Caco-2 (cell line): ENCODE data around the gene CINP. TPM values are rescaled to one million over a fixed set of nuclear protein-coding genes. Genes with fewer than 3 reads are reported as not detected.

ENCODE experiments used
- BruUV-seq: library from RNA; stranded (reverse); fragments of 400-500 nt; replicated peaks from 2 replicates; lab custom pipeline; 2021; lab: Mats Ljungman, UMichigan
- CTCF ChIA-PET: fragments of 300-600 bp; sonication (Branson Sonifier 250); formaldehyde crosslinking; loops from one replicate; lab custom pipeline; 2022; ENCODE audit warnings: antibody characterized with exemption; lab: Charles Lee
- POLR2A ChIA-PET: fragments of 300-600 bp; sonication (Branson Sonifier 250); formaldehyde crosslinking; loops from one replicate; lab custom pipeline; 2022; ENCODE audit warnings: antibody characterized with exemption; lab: Charles Lee
- DNase-seq, 2 experiments: peaks; one replicate each; pipeline versions ENCODE4 v3.0.0 to v3.0.0-alpha.2; 2020 to 2022
- H3K27me3 ChIP-seq: replicated peaks from 2 replicates; pipeline ENCODE4 v1.6.0; 2011; ENCODE audit warnings: low read length; ENCODE audit not compliant: control insufficient read depth, insufficient read depth
- H3K36me3 ChIP-seq: 2 replicates; pipeline ENCODE4 v1.5.1; 2011; ENCODE audit warnings: low read length; ENCODE audit not compliant: control insufficient read depth, insufficient read depth
- H3K4me1 ChIP-seq: fragments of 250-450 bp; sonication (Bioruptor Pico); 2 replicates; pipeline ENCODE4 v1.5.1; 2020; ENCODE audit warnings: mild to moderate bottlenecking
- H3K4me3 ChIP-seq: 2 replicates; pipeline ENCODE4 v1.5.1; 2011; ENCODE audit warnings: low read depth, mild to moderate bottlenecking, control low read depth, low read length
- H3K9me3 ChIP-seq: fragments of 250-450 bp; sonication (Bioruptor Pico); 2 replicates; pipeline ENCODE4 v1.5.1; 2020; ENCODE audit warnings: mild to moderate bottlenecking, moderate library complexity
- H3K27ac Mint-ChIP-seq: one replicate; pipeline ENCODE4 v1.8.0; 2022; ENCODE audit warnings: mixed read lengths; ENCODE audit not compliant: unreplicated experiment
- H3K27me3 Mint-ChIP-seq: one replicate; pipeline ENCODE4 v1.8.0; 2022; ENCODE audit warnings: mixed read lengths; ENCODE audit not compliant: insufficient read depth, unreplicated experiment
- H3K36me3 Mint-ChIP-seq: one replicate; pipeline ENCODE4 v1.8.0; 2022; ENCODE audit warnings: mild to moderate bottlenecking, mixed read lengths; ENCODE audit not compliant: insufficient read depth, unreplicated experiment
- H3K4me1 Mint-ChIP-seq: one replicate; pipeline ENCODE4 v1.8.0; 2022; ENCODE audit warnings: low read depth, mixed read lengths; ENCODE audit not compliant: unreplicated experiment
- H3K4me3 Mint-ChIP-seq: one replicate; pipeline ENCODE4 v1.8.0; 2022; ENCODE audit warnings: mild to moderate bottlenecking, moderate library complexity, mixed read lengths; ENCODE audit not compliant: unreplicated experiment
- H3K9me3 Mint-ChIP-seq: one replicate; pipeline ENCODE4 v1.8.0; 2022; ENCODE audit warnings: mixed read lengths; ENCODE audit not compliant: unreplicated experiment
- intact Hi-C: fragments of 100-400 bp; cut with micrococcal nuclease; formaldehyde crosslinking; loops from one replicate; pipeline ENCODE4 v1.10.0; 2022; ENCODE audit not compliant: unreplicated experiment
- total RNA-seq: library from RNA; stranded (reverse); gene quantifications from 2 replicates; pipeline ENCODE4 v1.2.3, GENCODE V29; 2022
- TF ChIP-seq, protein P1 (sequence below), 2 experiments: fragments of 200-600 bp in 1 of 2; IDR thresholded peaks; 1 replicate in 1 of 2; 2 replicates in 1 of 2; pipeline versions ENCODE4 v1.5.1 to v1.8.0; 2011 to 2022; ENCODE audit warnings: antibody characterized with exemption in 1 of 2, control low read depth in 1 of 2, inconsistent platforms in 1 of 2, low read depth in 1 of 2, low read length in 1 of 2, mild to moderate bottlenecking in 1 of 2, moderate library complexity in 1 of 2; ENCODE audit not compliant: insufficient read depth in 1 of 2, severe bottlenecking in 1 of 2, unreplicated experiment in 1 of 2

CINP gene
- total RNA-seq, 1 experiment from 2014 or later = 38.9 TPM

DNA sequence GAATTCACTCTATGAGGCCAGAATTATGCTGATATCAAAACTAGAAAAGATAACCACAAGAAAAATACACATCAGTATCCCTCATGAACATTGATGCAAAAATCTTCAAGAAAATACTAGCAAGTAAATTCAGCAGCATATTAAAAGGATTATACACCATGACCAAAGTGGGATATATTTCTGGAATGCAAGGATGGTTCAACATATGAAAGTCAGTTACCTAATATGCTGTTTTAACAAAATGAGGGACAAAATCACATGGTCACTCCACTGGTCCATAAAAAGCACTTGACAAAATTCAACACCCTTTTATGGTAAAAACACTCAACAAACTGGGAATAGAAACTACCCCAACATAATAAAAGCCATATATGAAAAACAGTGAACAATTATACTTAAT is 40.3 kb upstream of the CINP start:
- no peaks in the 10 kb centered on the region for H3K27me3 Mint-ChIP-seq
- Histone ChIP-seq H3K9me3 (peaks cover 17% of the 10 kb centered on the region), H3K4me1 (no peaks in the 10 kb centered on the region), H3K27me3 (no peaks in the 10 kb centered on the region), H3K36me3 (no peaks in the 10 kb centered on the region), H3K4me3 (no peak overlapping the region)
- peaks cover 19% of the 10 kb centered on the region for H3K9me3 Mint-ChIP-seq
- POLR2A ChIA-PET = no interaction called here
- DNase-seq = no peak
- TF ChIP-seq, protein P1, sequence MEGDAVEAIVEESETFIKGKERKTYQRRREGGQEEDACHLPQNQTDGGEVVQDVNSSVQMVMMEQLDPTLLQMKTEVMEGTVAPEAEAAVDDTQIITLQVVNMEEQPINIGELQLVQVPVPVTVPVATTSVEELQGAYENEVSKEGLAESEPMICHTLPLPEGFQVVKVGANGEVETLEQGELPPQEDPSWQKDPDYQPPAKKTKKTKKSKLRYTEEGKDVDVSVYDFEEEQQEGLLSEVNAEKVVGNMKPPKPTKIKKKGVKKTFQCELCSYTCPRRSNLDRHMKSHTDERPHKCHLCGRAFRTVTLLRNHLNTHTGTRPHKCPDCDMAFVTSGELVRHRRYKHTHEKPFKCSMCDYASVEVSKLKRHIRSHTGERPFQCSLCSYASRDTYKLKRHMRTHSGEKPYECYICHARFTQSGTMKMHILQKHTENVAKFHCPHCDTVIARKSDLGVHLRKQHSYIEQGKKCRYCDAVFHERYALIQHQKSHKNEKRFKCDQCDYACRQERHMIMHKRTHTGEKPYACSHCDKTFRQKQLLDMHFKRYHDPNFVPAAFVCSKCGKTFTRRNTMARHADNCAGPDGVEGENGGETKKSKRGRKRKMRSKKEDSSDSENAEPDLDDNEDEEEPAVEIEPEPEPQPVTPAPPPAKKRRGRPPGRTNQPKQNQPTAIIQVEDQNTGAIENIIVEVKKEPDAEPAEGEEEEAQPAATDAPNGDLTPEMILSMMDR (IDR thresholded peaks at IDR 0.05; ENCODE audit: insufficient read depth in 1 of 2, low read depth in 1 of 2, low read length in 1 of 2, severe bottlenecking in 1 of 2, unreplicated experiment in 1 of 2) = no peak
- H3K27ac Mint-ChIP-seq = no peak overlapping the region
- CTCF ChIA-PET = no interaction called here
- no TSS peak for BruUV-seq
- H3K36me3 Mint-ChIP-seq = peaks cover 7% of the 10 kb centered on the region
- intact Hi-C loops = no loop called here
- no peak overlapping the region for H3K4me3 Mint-ChIP-seq
- H3K4me1 Mint-ChIP-seq = no peaks in the 10 kb centered on the region

DNA sequence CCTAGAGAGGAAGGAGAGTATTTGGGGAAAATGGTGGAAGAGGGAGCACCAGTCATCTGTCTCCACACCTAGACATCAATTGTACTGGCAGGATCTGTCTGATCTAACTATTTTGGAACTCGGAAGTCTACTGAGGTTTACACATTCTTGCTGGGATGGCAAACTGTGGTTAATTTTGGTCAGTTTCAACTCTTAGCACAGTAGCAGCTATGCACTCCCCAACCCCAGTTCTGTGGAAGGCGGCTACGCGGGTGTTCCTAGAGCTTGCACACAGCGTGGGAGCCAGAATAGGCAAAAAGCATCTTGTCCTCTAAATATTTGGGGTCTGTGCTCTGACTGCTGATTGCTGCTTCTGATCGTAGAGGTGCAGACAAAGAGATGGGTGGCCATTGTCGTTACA is 33.8 kb upstream of the CINP start:
- POLR2A ChIA-PET = no interaction called here
- no peak for DNase-seq
- H3K4me3 Mint-ChIP-seq = no peak overlapping the region
- H3K27me3 Mint-ChIP-seq = no peaks in the 10 kb centered on the region
- H3K27ac Mint-ChIP-seq = no peak overlapping the region
- no peaks in the 10 kb centered on the region for H3K36me3 Mint-ChIP-seq
- Histone ChIP-seq H3K9me3 (no peaks in the 10 kb centered on the region; the same call in 1 of the 2 replicates), H3K36me3 (no peaks in the 10 kb centered on the region), H3K4me3 (no peak overlapping the region), H3K27me3 (no peaks in the 10 kb centered on the region), H3K4me1 (no peaks in the 10 kb centered on the region)
- no peaks in the 10 kb centered on the region for H3K9me3 Mint-ChIP-seq
- no peaks in the 10 kb centered on the region for H3K4me1 Mint-ChIP-seq
- CTCF ChIA-PET = no interaction called here
- no TSS peak for BruUV-seq
- intact Hi-C loops = no loop called here
- TF ChIP-seq, protein P1 (IDR thresholded peaks at IDR 0.05; ENCODE audit: insufficient read depth in 1 of 2, low read depth in 1 of 2, low read length in 1 of 2, severe bottlenecking in 1 of 2, unreplicated experiment in 1 of 2) = no peak

DNA sequence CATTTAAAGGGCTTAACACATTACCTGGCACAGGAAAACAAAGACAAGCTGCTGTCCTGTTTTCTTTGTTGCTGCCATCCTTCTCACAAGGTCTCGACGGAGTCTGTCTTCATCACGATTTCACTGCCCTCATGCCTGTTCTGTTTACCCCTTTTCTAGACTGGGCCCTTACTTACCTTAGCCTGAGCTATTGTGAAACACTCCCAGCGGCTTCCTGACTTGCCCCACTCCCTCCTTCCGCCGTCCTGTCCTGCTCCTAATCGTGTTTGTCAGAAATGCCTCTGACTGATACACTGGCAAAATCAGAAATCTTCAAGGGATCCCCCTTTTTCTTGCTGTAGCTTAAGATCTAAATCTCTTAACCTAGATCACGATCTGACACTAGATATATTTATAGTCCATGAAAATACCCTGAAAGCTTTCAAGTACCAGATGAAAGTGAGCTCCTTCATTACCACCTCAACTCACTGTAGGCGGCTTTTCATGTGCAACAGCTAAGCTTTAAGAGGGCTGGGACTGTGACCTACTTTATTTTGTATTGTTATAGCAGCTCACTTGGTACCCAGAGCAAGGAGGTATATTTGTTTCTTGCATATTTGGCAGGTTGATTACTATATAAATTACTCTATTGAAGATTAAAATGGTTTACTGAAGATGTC is 32.2 kb upstream of the CINP start:
- no TSS peak for BruUV-seq
- Mint-ChIP-seq H3K27me3 (no peaks in the 10 kb centered on the region), H3K4me1 (no peaks in the 10 kb centered on the region), H3K4me3 (no peak overlapping the region), H3K27ac (no peak overlapping the region), H3K36me3 (no peaks in the 10 kb centered on the region), H3K9me3 (no peaks in the 10 kb centered on the region)
- intact Hi-C loops = no loop called here
- TF ChIP-seq, protein P1 (IDR thresholded peaks at IDR 0.05; ENCODE audit: insufficient read depth in 1 of 2, low read depth in 1 of 2, low read length in 1 of 2, severe bottlenecking in 1 of 2, unreplicated experiment in 1 of 2) = no peak
- H3K9me3 ChIP-seq = no peaks in the 10 kb centered on the region; the same call in 1 of the 2 replicates
- CTCF ChIA-PET = no interaction called here
- H3K36me3 ChIP-seq = no peaks in the 10 kb centered on the region
- H3K27me3 ChIP-seq = no peaks in the 10 kb centered on the region
- H3K4me3 ChIP-seq = no peak overlapping the region
- H3K4me1 ChIP-seq = no peaks in the 10 kb centered on the region
- no peak for DNase-seq
- POLR2A ChIA-PET = no interaction called here
